Measurements from ENCODE around the gene CCDC187. TPM values are rescaled to one million over a fixed set of nuclear protein-coding genes. Genes with fewer than 3 reads are reported as not detected.

The CCDC187 gene
- total RNA-seq, 1 experiment from 2014 or later, result 0.11 TPM

DNA sequence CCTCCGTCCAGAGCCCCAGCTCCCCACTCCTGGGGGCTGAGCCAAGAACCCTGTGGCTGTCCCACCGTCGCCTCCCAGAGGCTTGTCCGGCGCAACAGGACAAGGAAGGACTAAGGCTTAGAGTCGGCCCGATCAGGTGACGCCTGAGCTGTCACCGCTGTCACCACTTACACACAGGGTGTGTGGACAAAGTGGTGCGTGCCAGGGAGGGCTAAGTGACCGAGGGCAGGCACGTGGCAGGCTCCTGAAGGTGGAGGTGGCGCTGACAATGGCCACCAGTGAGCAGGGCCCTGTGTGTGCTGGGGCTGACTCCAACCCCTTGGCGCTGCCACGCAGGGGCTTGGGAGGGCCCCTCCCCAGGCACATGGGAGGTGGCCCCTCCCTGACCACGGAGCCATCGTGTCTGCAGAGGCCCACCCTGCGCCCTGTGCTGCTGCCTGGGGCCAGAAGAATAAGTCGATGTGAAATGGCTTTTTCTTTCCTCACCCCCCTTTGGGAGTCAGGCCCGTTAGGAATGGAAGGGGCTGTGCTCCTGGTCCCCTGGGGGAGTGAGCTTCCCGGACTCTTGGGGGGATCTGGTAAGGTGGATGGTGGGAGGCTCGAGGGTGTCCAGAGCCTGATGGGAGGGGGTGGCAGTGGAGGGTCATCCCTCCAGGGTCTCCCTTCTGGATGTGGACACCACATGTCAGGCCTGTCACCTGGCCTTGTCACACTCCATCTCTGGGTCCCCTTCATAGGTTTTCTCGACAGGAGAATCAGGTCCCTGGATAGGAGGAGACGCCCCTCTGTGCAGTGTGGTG is 20.8 kb upstream of the CCDC187 start:
- ChIA-PET POLR2A (no interaction called here), CTCF (interaction anchor here (1.5 kb wide), 1 partner anchor 21 kb away, joined by 6 read pairs; no protein-coding TSS in a partner anchor)
- no peaks in the 10 kb centered on the region for H3K36me3 ChIP-seq (ENCODE audit: control insufficient read depth, insufficient read depth, low read length)
- no peak overlapping the region for H3K4me3 ChIP-seq (ENCODE audit: low read depth, low read length)
- TF ChIP-seq CTCF (IDR thresholded peaks at IDR 0.05; ENCODE audit: insufficient read depth in 1 of 2, low read depth in 1 of 2, low read length in 1 of 2, severe bottlenecking in 1 of 2, unreplicated experiment in 1 of 2), result no peak
- Mint-ChIP-seq H3K9me3 (ENCODE audit: unreplicated experiment) (no peaks in the 10 kb centered on the region), H3K36me3 (ENCODE audit: insufficient read depth, unreplicated experiment) (peaks cover 14% of the 10 kb centered on the region), H3K4me3 (ENCODE audit: unreplicated experiment) (no peak overlapping the region), H3K27ac (ENCODE audit: unreplicated experiment) (no peak overlapping the region), H3K27me3 (ENCODE audit: insufficient read depth, unreplicated experiment) (no peaks in the 10 kb centered on the region), H3K4me1 (ENCODE audit: low read depth, unreplicated experiment) (peaks cover 6% of the 10 kb centered on the region)
- BruUV-seq (replicated peaks), result no TSS peak
- intact Hi-C loops (cut with micrococcal nuclease; ENCODE audit: unreplicated experiment), result loop anchor here (5.0 kb wide), 1 partner anchor 38 kb away; the partner anchor contains the start of gene DNLZ
- H3K27me3 ChIP-seq (replicated peaks; ENCODE audit: control insufficient read depth, insufficient read depth, low read length), result no peaks in the 10 kb centered on the region
- DNase-seq, result no peak
- H3K4me1 ChIP-seq, result peaks cover 34% of the 10 kb centered on the region
- H3K9me3 ChIP-seq, result no peaks in the 10 kb centered on the region

DNA sequence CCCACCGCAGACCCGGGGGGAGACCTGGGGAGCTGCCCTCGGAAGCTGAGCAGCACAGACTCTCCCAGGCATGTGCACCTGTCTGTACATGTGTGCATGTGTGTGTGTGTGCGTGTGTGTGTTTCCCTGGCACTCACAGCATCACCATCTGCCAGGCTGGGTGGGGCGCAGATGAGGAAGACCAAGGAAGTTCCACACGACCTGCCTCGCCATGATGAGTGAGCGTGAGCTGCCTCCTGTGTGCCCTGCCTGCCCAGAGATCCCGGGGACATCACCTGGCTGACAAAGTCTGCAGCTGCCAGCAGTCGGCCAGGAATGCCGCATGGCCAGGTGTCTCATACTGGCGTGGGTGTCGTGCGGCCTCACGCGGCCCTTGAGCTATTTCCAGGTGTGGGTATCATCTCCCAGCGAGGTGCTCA is 19.5 kb upstream of the CCDC187 start:
- no peak overlapping the region for H3K4me3 Mint-ChIP-seq (ENCODE audit: unreplicated experiment)
- Histone ChIP-seq H3K36me3 (ENCODE audit: control insufficient read depth, insufficient read depth, low read length) (no peaks in the 10 kb centered on the region), H3K27me3 (replicated peaks; ENCODE audit: control insufficient read depth, insufficient read depth, low read length) (no peaks in the 10 kb centered on the region), H3K4me3 (ENCODE audit: low read depth, low read length) (no peak overlapping the region), H3K4me1 (peaks cover 24% of the 10 kb centered on the region), H3K9me3 (no peaks in the 10 kb centered on the region)
- no peak for DNase-seq
- no peaks in the 10 kb centered on the region for H3K4me1 Mint-ChIP-seq (ENCODE audit: low read depth, unreplicated experiment)
- CTCF ChIA-PET, result interaction anchor here (0.6 to 1.5 kb wide), 3 partner anchors 10 to 22 kb away, joined by 3 to 6 read pairs (median 6); no protein-coding TSS in a partner anchor
- POLR2A ChIA-PET, result interaction anchor here (0.5 kb wide), 1 partner anchor 1228 kb away, joined by 5 read pairs; the partner anchor contains the start of gene MRPL41
- no TSS peak for BruUV-seq (replicated peaks)
- no peak for TF ChIP-seq CTCF (IDR thresholded peaks at IDR 0.05; ENCODE audit: insufficient read depth in 1 of 2, low read depth in 1 of 2, low read length in 1 of 2, severe bottlenecking in 1 of 2, unreplicated experiment in 1 of 2)
- intact Hi-C loops (cut with micrococcal nuclease; ENCODE audit: unreplicated experiment), result no loop called here
- no peaks in the 10 kb centered on the region for H3K27me3 Mint-ChIP-seq (ENCODE audit: insufficient read depth, unreplicated experiment)
- no peaks in the 10 kb centered on the region for H3K9me3 Mint-ChIP-seq (ENCODE audit: unreplicated experiment)
- no peak overlapping the region for H3K27ac Mint-ChIP-seq (ENCODE audit: unreplicated experiment)
- peaks cover 4% of the 10 kb centered on the region for H3K36me3 Mint-ChIP-seq (ENCODE audit: insufficient read depth, unreplicated experiment)

GRCh38 chr9:136322756-136323330 is 18.9 kb upstream of the CCDC187 start:
- H3K4me3 ChIP-seq (ENCODE audit: low read depth, low read length), result no peak overlapping the region
- Mint-ChIP-seq H3K9me3 (ENCODE audit: unreplicated experiment) (no peaks in the 10 kb centered on the region), H3K27me3 (ENCODE audit: insufficient read depth, unreplicated experiment) (no peaks in the 10 kb centered on the region), H3K4me3 (ENCODE audit: unreplicated experiment) (no peak overlapping the region), H3K4me1 (ENCODE audit: low read depth, unreplicated experiment) (no peaks in the 10 kb centered on the region), H3K36me3 (ENCODE audit: insufficient read depth, unreplicated experiment) (peaks cover 4% of the 10 kb centered on the region), H3K27ac (ENCODE audit: unreplicated experiment) (no peak overlapping the region)
- DNase-seq, result no peak
- H3K27me3 ChIP-seq (replicated peaks; ENCODE audit: control insufficient read depth, insufficient read depth, low read length), result no peaks in the 10 kb centered on the region
- H3K4me1 ChIP-seq, result peaks cover 20% of the 10 kb centered on the region
- no peaks in the 10 kb centered on the region for H3K9me3 ChIP-seq
- ChIA-PET CTCF (interaction anchor here (1.5 kb wide), 1 partner anchor 23 kb away, joined by 6 read pairs; no protein-coding TSS in a partner anchor), POLR2A (interaction anchor here (0.5 kb wide), 1 partner anchor 1229 kb away, joined by 5 read pairs; the partner anchor contains the start of gene MRPL41)
- no peak for TF ChIP-seq CTCF (IDR thresholded peaks at IDR 0.05; ENCODE audit: insufficient read depth in 1 of 2, low read depth in 1 of 2, low read length in 1 of 2, severe bottlenecking in 1 of 2, unreplicated experiment in 1 of 2)
- intact Hi-C loops (cut with micrococcal nuclease; ENCODE audit: unreplicated experiment), result no loop called here
- BruUV-seq (replicated peaks), result no TSS peak
- no peaks in the 10 kb centered on the region for H3K36me3 ChIP-seq (ENCODE audit: control insufficient read depth, insufficient read depth, low read length)
